Measurements from ENCODE around the gene KCNMA1. TPM values are rescaled to one million over a fixed set of nuclear protein-coding genes. Genes with fewer than 3 reads are reported as not detected.

Gene KCNMA1
- total and polyA plus RNA-seq, 10 of the 15 experiments (the other 5 are each of a cell fraction or from before 2014, with no cell fraction given) = 8.5 to 77.0 (median 21.3) TPM

DNA sequence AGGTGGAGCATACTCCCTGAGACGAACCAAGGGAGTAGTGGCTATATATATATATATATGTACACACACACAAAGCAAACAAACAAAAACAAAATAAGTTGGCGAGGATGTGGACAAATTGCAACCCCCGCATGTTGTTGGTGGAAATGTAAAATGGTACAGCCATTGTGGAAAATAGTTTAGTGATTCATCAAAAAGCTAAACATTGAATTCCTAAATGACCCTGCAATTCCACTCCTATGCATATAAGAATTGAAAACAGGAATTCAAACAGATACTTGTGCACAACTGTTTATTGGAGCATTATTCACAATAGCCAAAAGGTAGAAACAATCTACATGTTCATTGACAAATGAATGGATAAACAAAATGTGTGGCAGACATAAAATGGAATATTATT, 407.9 kb downstream of the KCNMA1 start:
- no peak for ATAC-seq
- CTCF ChIA-PET = interaction anchor here (0.7 to 1.7 kb wide), 3 partner anchors 11 to 527 kb away, joined by 3 to 6 read pairs (median 4); no protein-coding TSS in a partner anchor
- intact Hi-C loops (cut with micrococcal nuclease; ENCODE audit: unreplicated experiment) = no loop called here
- H3K4me2 ChIP-seq (ENCODE audit: control insufficient read depth, insufficient read depth) = no peak overlapping the region
- DNase-seq (ENCODE audit: low read depth, low spot score) = no peak
- BruUV-seq (replicated peaks) = no TSS peak
- no peak for FAIRE-seq
- SMC1A ChIA-PET (ENCODE audit: uncharacterized antibody, unreplicated experiment) = interaction anchor here (0.9 to 1.5 kb wide), 2 partner anchors 16 to 21 kb away, joined by 3 read pairs; no protein-coding TSS in a partner anchor
- no peaks in the 10 kb centered on the region for H3K9me3 ChIP-seq (replicated peaks; ENCODE audit: control insufficient read depth, insufficient read depth, low read length)
- H3K27ac ChIP-seq (ENCODE audit: control insufficient read depth, insufficient read depth) = no peak overlapping the region
- RAD21 ChIA-PET (ENCODE audit: unreplicated experiment) = interaction anchor here (2.0 kb wide), 1 partner anchor 411 kb away, joined by 7 read pairs; no protein-coding TSS in a partner anchor
- no peaks in the 10 kb centered on the region for H3K79me2 ChIP-seq (ENCODE audit: control insufficient read depth, insufficient read depth, low read length)
- H3K36me3 ChIP-seq (ENCODE audit: control insufficient read depth in 2 of 2, insufficient read depth in 2 of 2, low read length in 1 of 2) = no peaks in the 10 kb centered on the region
- WGBS (ENCODE audit: insufficient coverage, insufficient replicate concordance, low lambda C conversion rate, missing lambda C conversion rate) = 62% methylated on average over 3 of the region's 3 CpGs
- H3K4me3 ChIP-seq = no peak overlapping the region
- TF ChIP-seq POLR2A (IDR thresholded peaks at IDR 0.05; ENCODE audit: low read depth, low read length) = no peak
- TF ChIP-seq, protein P1, sequence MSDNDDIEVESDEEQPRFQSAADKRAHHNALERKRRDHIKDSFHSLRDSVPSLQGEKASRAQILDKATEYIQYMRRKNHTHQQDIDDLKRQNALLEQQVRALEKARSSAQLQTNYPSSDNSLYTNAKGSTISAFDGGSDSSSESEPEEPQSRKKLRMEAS (IDR thresholded peaks at IDR 0.05; ENCODE audit: low read depth, low read length) = no peak
- POLR2A ChIA-PET = interaction anchor here (1.2 kb wide), 1 partner anchor 13 kb away, joined by 3 read pairs; no protein-coding TSS in a partner anchor
- H3K27me3 ChIP-seq (replicated peaks in 1 of 2; ENCODE audit: control insufficient read depth in 2 of 2, insufficient read depth in 2 of 2, low read length in 1 of 2) = no peaks in the 10 kb centered on the region
- no peak overlapping the region for H2AFZ ChIP-seq (ENCODE audit: control insufficient read depth, low read depth, low read length)
- no peak overlapping the region for H3K9ac ChIP-seq (ENCODE audit: control insufficient read depth, insufficient read depth, low read length)
- H3K4me1 ChIP-seq (ENCODE audit: control insufficient read depth, insufficient read depth, low read length) = peaks cover 7% of the 10 kb centered on the region
- H4K20me1 ChIP-seq (ENCODE audit: control insufficient read depth, insufficient read depth) = no peaks in the 10 kb centered on the region
- in situ Hi-C loops (cut with MboI) = no loop called here

DNA sequence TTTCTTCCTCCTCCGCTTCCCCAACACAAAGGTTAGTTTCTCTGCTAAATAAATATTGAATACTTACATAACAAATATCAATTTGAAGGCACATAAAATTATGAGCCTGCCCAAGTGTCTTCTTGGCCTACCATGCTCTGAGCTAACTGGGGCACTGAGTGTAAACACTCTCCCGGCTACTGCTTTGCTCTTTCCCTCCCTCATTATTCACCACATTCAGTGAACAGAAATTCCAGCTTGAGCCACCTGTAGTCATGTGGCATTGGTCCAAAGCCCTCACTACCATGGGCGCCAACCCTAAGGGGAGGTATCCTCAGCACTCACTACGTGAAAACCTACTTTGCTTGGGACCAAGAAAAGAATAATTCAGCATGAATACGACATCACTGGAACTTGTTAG, 409.0 kb downstream of the KCNMA1 start:
- in situ Hi-C loops (cut with MboI) = no loop called here
- BruUV-seq (replicated peaks) = no TSS peak
- TF ChIP-seq TCF7 (IDR thresholded peaks at IDR 0.05; ENCODE audit: borderline replicate concordance) (no peak), SUPT20H (IDR thresholded peaks at IDR 0.05; ENCODE audit: borderline replicate concordance, control insufficient read depth, low read depth, low read length) (no peak), BMI1 (IDR thresholded peaks at IDR 0.05; ENCODE audit: borderline replicate concordance) (no peak), NFYA (IDR thresholded peaks at IDR 0.05; ENCODE audit: borderline replicate concordance, low read depth, low read length) (no peak), PML (IDR thresholded peaks at IDR 0.05; ENCODE audit: low read length) (no peak), SMAD5 (IDR thresholded peaks at IDR 0.05; ENCODE audit: low read depth) (no peak), MYC (IDR thresholded peaks at IDR 0.05; ENCODE audit: insufficient read depth, insufficient read length, insufficient replicate concordance, low read length, severe bottlenecking) (no peak), MEF2B (IDR thresholded peaks at IDR 0.05; ENCODE audit: partially characterized antibody, poor library complexity, severe bottlenecking) (no peak)
- TF ChIP-seq, protein P2, sequence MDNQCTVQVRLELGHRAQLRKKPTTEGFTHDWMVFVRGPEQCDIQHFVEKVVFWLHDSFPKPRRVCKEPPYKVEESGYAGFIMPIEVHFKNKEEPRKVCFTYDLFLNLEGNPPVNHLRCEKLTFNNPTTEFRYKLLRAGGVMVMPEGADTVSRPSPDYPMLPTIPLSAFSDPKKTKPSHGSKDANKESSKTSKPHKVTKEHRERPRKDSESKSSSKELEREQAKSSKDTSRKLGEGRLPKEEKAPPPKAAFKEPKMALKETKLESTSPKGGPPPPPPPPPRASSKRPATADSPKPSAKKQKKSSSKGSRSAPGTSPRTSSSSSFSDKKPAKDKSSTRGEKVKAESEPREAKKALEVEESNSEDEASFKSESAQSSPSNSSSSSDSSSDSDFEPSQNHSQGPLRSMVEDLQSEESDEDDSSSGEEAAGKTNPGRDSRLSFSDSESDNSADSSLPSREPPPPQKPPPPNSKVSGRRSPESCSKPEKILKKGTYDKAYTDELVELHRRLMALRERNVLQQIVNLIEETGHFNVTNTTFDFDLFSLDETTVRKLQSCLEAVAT (IDR thresholded peaks at IDR 0.05) = no peak
- TF ChIP-seq, protein P3, sequence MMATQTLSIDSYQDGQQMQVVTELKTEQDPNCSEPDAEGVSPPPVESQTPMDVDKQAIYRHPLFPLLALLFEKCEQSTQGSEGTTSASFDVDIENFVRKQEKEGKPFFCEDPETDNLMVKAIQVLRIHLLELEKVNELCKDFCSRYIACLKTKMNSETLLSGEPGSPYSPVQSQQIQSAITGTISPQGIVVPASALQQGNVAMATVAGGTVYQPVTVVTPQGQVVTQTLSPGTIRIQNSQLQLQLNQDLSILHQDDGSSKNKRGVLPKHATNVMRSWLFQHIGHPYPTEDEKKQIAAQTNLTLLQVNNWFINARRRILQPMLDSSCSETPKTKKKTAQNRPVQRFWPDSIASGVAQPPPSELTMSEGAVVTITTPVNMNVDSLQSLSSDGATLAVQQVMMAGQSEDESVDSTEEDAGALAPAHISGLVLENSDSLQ (IDR thresholded peaks at IDR 0.05) = no peak
- TF ChIP-seq, protein P4, sequence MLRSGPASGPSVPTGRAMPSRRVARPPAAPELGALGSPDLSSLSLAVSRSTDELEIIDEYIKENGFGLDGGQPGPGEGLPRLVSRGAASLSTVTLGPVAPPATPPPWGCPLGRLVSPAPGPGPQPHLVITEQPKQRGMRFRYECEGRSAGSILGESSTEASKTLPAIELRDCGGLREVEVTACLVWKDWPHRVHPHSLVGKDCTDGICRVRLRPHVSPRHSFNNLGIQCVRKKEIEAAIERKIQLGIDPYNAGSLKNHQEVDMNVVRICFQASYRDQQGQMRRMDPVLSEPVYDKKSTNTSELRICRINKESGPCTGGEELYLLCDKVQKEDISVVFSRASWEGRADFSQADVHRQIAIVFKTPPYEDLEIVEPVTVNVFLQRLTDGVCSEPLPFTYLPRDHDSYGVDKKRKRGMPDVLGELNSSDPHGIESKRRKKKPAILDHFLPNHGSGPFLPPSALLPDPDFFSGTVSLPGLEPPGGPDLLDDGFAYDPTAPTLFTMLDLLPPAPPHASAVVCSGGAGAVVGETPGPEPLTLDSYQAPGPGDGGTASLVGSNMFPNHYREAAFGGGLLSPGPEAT (IDR thresholded peaks at IDR 0.05; ENCODE audit: low read depth) = no peak

More for the DNA sequence above, 409.0 kb downstream of the KCNMA1 start:
- ChIA-PET RAD21 (ENCODE audit: unreplicated experiment) (no interaction called here), CTCF (no interaction called here), SMC1A (ENCODE audit: uncharacterized antibody, unreplicated experiment) (interaction anchor here (1.5 kb wide), 1 partner anchor 15 kb away, joined by 3 read pairs; no protein-coding TSS in a partner anchor), POLR2A (no interaction called here)
- intact Hi-C loops (cut with micrococcal nuclease; ENCODE audit: unreplicated experiment) = no loop called here
- Histone ChIP-seq H3K79me2 (ENCODE audit: control insufficient read depth, insufficient read depth, low read length) (no peaks in the 10 kb centered on the region), H3K4me2 (ENCODE audit: control insufficient read depth, insufficient read depth) (no peak overlapping the region), H3K4me1 (ENCODE audit: control insufficient read depth, insufficient read depth, low read length) (peaks cover 7% of the 10 kb centered on the region), H3K27ac (ENCODE audit: control insufficient read depth, insufficient read depth) (no peak overlapping the region), H4K20me1 (ENCODE audit: control insufficient read depth, insufficient read depth) (no peaks in the 10 kb centered on the region), H3K9ac (ENCODE audit: control insufficient read depth, insufficient read depth, low read length) (no peak overlapping the region), H3K36me3 (ENCODE audit: control insufficient read depth in 2 of 2, insufficient read depth in 2 of 2, low read length in 1 of 2) (no peaks in the 10 kb centered on the region), H3K4me3 (no peak overlapping the region), H3K9me3 (replicated peaks; ENCODE audit: control insufficient read depth, insufficient read depth, low read length) (no peaks in the 10 kb centered on the region), H3K27me3 (replicated peaks in 1 of 2; ENCODE audit: control insufficient read depth in 2 of 2, insufficient read depth in 2 of 2, low read length in 1 of 2) (no peaks in the 10 kb centered on the region), H2AFZ (ENCODE audit: control insufficient read depth, low read depth, low read length) (no peak overlapping the region)
- 61% methylated on average over 5 of the region's 5 CpGs for WGBS (ENCODE audit: insufficient coverage, insufficient replicate concordance, low lambda C conversion rate, missing lambda C conversion rate)
- DNase-seq (ENCODE audit: low read depth, low spot score) = no peak
- ATAC-seq = no peak
- no peak for FAIRE-seq
